Measurements from ENCODE around the gene PRKCA.

PRKCA gene

GRCh38 chr17:66495035-66495434 is 192.6 kb downstream of the PRKCA start:
- Histone ChIP-seq H3K27me3 (no peaks in the 10 kb centered on the region), H3K36me3 (no peaks in the 10 kb centered on the region), H3K4me3 (ENCODE audit: low read depth in 1 of 2, low read length in 1 of 2) (no peak overlapping the region), H3K9me3 (no peaks in the 10 kb centered on the region), H3K27ac (no peak overlapping the region), H3K4me1 (ENCODE audit: control insufficient read depth in 1 of 2, insufficient read depth in 1 of 2, low read depth in 1 of 2, low read length in 1 of 2) (no peaks in the 10 kb centered on the region)
- no peak for TF ChIP-seq CTCF (IDR thresholded peaks at IDR 0.05)

- Histone ChIP-seq H3K27ac (no peak overlapping the region), H3K27me3 (no peaks in the 10 kb centered on the region), H3K4me1 (ENCODE audit: control insufficient read depth in 1 of 2, insufficient read depth in 1 of 2, low read depth in 1 of 2, low read length in 1 of 2) (no peaks in the 10 kb centered on the region), H3K36me3 (no peaks in the 10 kb centered on the region), H3K4me3 (ENCODE audit: low read depth in 1 of 2, low read length in 1 of 2) (no peak overlapping the region), H3K9me3 (no peaks in the 10 kb centered on the region)
- no peak for TF ChIP-seq CTCF (IDR thresholded peaks at IDR 0.05)
Measured at GRCh38 chr17:66496306-66496705, 193.9 kb downstream of the PRKCA start.

- Histone ChIP-seq H3K27me3 (no peaks in the 10 kb centered on the region), H3K27ac (no peak overlapping the region), H3K36me3 (no peaks in the 10 kb centered on the region), H3K4me1 (ENCODE audit: control insufficient read depth in 1 of 2, insufficient read depth in 1 of 2, low read depth in 1 of 2, low read length in 1 of 2) (no peaks in the 10 kb centered on the region), H3K9me3 (no peaks in the 10 kb centered on the region), H3K4me3 (ENCODE audit: low read depth in 1 of 2, low read length in 1 of 2) (no peak overlapping the region)
- TF ChIP-seq CTCF (IDR thresholded peaks at IDR 0.05): no peak
Measured at GRCh38 chr17:66498580-66498979, 196.2 kb downstream of the PRKCA start.

GRCh38 chr17:66506641-66507040 is 204.2 kb downstream of the PRKCA start:
- no peak overlapping the region for H3K27ac ChIP-seq
- H3K4me3 ChIP-seq (ENCODE audit: low read depth in 1 of 2, low read length in 1 of 2): no peak overlapping the region
- TF ChIP-seq CTCF (IDR thresholded peaks at IDR 0.05): no peak
- no peaks in the 10 kb centered on the region for H3K9me3 ChIP-seq
- H3K36me3 ChIP-seq: no peaks in the 10 kb centered on the region
- H3K4me1 ChIP-seq (ENCODE audit: control insufficient read depth in 1 of 2, insufficient read depth in 1 of 2, low read depth in 1 of 2, low read length in 1 of 2): no peaks in the 10 kb centered on the region
- no peaks in the 10 kb centered on the region for H3K27me3 ChIP-seq

GRCh38 chr17:66507103-66507923 is 204.9 kb downstream of the PRKCA start:
- no peak for TF ChIP-seq CTCF (IDR thresholded peaks at IDR 0.05)
- no peaks in the 10 kb centered on the region for H3K27me3 ChIP-seq
- no peak overlapping the region for H3K27ac ChIP-seq
- H3K36me3 ChIP-seq: no peaks in the 10 kb centered on the region
- no peaks in the 10 kb centered on the region for H3K4me1 ChIP-seq (ENCODE audit: control insufficient read depth in 1 of 2, insufficient read depth in 1 of 2, low read depth in 1 of 2, low read length in 1 of 2)
- H3K9me3 ChIP-seq: no peaks in the 10 kb centered on the region
- no peak overlapping the region for H3K4me3 ChIP-seq (ENCODE audit: low read depth in 1 of 2, low read length in 1 of 2)

Measured in neutrophil (primary cell).